NT2/D1 (cell line): Measurements from ENCODE around the gene MYBPH.

Experiments
- SUZ12 ChIP-seq: IDR thresholded peaks from 2 replicates; pipeline ENCODE4 v1.6.1; 2011; ENCODE audit not compliant: insufficient read length, insufficient read depth; ENCODE audit errors: extremely low read depth
- YY1 ChIP-seq: IDR thresholded peaks from 2 replicates; pipeline ENCODE4 v1.6.1; 2011; ENCODE audit not compliant: insufficient read length, insufficient read depth
- ZNF274 ChIP-seq: IDR thresholded peaks from 2 replicates; pipeline ENCODE4 v1.6.1; 2011; ENCODE audit warnings: mild to moderate bottlenecking, low read depth, low read length

DNA sequence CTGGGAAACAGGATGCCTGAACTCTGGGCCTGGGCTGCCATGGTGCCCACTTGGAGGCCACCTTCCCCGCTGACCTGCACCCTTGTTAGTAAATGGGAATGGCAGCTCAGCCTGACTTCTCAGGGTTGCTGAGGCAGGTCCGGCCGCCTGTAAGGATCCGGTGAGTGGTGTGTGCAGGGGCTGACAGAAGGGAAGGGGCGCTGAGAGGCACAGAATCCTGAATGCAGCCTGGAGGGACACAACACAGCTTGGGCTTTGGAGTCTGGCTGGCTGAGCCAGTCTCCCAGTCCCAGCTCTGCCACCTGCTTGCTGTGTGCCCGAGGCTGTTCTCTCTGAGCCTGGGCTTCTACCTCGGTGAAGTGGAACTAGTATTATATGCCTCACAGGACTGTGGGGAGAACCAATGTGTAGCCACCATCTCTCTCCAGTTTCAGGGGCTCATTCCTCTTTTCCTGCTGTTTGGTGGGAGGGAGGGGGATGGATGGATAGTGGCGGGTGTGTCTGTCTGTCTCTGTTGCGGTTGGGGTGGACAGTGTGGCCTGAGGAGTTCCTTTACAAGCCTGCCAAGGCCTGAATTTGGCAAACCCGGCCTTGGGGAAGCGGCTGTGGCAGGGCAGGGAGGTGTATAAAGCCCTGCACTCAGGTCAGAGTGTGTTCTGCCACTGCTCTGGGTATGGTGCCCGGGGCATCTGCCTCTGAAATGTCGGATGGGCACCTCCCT, 30.1 kb downstream of the MYBPH start:
- TF ChIP-seq ZNF274 (no peak), YY1 (no peak), SUZ12 (no peak)
